Measurements from ENCODE around the gene CCNG2. TPM values are rescaled to one million over a fixed set of nuclear protein-coding genes. Genes with fewer than 3 reads are reported as not detected.

Gene CCNG2
- total and polyA plus RNA-seq, 9 of the 15 experiments (the other 6 are each of a cell fraction or from before 2014, with no cell fraction given), result 0.49 to 6.6 (median 2.9) TPM

DNA sequence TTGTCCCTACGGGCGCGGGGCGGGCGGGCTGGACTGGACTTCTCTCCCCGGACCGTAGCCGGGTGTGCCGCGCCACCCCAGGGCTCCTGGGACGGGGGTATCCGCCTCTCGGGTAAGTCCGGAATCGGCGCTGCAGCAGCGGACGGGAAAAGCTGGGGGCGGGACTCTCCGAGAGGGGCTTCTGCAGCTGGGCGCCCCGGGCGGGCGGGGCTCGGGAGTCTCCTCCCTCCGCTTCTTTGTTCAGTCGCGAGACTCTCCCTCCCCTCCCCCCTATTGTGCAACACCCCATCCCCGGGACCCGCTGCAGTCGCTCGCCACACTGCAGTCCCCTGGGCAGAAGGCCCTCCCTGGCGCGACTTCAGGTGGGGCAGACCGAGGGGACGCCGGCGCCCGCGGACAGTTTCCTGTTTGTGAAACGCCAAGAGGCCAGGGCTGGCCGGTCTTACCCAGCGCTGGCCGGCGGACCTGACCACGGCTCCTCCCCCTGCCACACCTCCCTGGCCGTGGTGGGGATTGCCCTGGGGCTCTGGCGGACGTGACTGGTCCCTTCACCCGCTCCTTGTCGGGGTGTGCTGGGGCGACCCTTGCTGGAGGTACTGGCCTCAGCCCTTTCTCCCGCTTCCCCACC lies 966 bp downstream of the CCNG2 start (continued):
- TF ChIP-seq, protein P1, sequence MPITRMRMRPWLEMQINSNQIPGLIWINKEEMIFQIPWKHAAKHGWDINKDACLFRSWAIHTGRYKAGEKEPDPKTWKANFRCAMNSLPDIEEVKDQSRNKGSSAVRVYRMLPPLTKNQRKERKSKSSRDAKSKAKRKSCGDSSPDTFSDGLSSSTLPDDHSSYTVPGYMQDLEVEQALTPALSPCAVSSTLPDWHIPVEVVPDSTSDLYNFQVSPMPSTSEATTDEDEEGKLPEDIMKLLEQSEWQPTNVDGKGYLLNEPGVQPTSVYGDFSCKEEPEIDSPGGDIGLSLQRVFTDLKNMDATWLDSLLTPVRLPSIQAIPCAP (CRISPR knock-in tag; IDR thresholded peaks at IDR 0.05; ENCODE audit: borderline replicate concordance), result no peak
- no peak for TF ChIP-seq SRSF3 (IDR thresholded peaks at IDR 0.05; ENCODE audit: insufficient read depth, low read length)
- TF ChIP-seq ZBTB8A (IDR thresholded peaks at IDR 0.05; ENCODE audit: partially characterized antibody), result no peak
- TF ChIP-seq, protein P2, sequence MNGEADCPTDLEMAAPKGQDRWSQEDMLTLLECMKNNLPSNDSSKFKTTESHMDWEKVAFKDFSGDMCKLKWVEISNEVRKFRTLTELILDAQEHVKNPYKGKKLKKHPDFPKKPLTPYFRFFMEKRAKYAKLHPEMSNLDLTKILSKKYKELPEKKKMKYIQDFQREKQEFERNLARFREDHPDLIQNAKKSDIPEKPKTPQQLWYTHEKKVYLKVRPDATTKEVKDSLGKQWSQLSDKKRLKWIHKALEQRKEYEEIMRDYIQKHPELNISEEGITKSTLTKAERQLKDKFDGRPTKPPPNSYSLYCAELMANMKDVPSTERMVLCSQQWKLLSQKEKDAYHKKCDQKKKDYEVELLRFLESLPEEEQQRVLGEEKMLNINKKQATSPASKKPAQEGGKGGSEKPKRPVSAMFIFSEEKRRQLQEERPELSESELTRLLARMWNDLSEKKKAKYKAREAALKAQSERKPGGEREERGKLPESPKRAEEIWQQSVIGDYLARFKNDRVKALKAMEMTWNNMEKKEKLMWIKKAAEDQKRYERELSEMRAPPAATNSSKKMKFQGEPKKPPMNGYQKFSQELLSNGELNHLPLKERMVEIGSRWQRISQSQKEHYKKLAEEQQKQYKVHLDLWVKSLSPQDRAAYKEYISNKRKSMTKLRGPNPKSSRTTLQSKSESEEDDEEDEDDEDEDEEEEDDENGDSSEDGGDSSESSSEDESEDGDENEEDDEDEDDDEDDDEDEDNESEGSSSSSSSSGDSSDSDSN (IDR thresholded peaks at IDR 0.05; ENCODE audit: borderline replicate concordance in 1 of 2, low read depth in 2 of 2, low read length in 2 of 2), result no peak
- TF ChIP-seq NBN (IDR thresholded peaks at IDR 0.05; ENCODE audit: low read depth), result no peak
- no peak for TF ChIP-seq BDP1 (IDR thresholded peaks at IDR 0.05; ENCODE audit: insufficient read depth, insufficient read length)
- TF ChIP-seq TAF9B (IDR thresholded peaks at IDR 0.05; ENCODE audit: partially characterized antibody), result no peak
- TF ChIP-seq PTRF (tag; IDR thresholded peaks at IDR 0.05), result no peak
- no peak for TF ChIP-seq POLR2B (IDR thresholded peaks at IDR 0.05; ENCODE audit: low read depth, partially characterized antibody)
- TF ChIP-seq, protein P3, sequence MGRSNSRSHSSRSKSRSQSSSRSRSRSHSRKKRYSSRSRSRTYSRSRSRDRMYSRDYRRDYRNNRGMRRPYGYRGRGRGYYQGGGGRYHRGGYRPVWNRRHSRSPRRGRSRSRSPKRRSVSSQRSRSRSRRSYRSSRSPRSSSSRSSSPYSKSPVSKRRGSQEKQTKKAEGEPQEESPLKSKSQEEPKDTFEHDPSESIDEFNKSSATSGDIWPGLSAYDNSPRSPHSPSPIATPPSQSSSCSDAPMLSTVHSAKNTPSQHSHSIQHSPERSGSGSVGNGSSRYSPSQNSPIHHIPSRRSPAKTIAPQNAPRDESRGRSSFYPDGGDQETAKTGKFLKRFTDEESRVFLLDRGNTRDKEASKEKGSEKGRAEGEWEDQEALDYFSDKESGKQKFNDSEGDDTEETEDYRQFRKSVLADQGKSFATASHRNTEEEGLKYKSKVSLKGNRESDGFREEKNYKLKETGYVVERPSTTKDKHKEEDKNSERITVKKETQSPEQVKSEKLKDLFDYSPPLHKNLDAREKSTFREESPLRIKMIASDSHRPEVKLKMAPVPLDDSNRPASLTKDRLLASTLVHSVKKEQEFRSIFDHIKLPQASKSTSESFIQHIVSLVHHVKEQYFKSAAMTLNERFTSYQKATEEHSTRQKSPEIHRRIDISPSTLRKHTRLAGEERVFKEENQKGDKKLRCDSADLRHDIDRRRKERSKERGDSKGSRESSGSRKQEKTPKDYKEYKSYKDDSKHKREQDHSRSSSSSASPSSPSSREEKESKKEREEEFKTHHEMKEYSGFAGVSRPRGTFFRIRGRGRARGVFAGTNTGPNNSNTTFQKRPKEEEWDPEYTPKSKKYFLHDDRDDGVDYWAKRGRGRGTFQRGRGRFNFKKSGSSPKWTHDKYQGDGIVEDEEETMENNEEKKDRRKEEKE (IDR thresholded peaks at IDR 0.05; ENCODE audit: borderline replicate concordance in 1 of 2, control insufficient read depth in 1 of 2, low read depth in 2 of 2, low read length in 1 of 2), result no peak
- no peak for TF ChIP-seq NFATC3 (IDR thresholded peaks at IDR 0.05)
- TF ChIP-seq, protein P4, sequence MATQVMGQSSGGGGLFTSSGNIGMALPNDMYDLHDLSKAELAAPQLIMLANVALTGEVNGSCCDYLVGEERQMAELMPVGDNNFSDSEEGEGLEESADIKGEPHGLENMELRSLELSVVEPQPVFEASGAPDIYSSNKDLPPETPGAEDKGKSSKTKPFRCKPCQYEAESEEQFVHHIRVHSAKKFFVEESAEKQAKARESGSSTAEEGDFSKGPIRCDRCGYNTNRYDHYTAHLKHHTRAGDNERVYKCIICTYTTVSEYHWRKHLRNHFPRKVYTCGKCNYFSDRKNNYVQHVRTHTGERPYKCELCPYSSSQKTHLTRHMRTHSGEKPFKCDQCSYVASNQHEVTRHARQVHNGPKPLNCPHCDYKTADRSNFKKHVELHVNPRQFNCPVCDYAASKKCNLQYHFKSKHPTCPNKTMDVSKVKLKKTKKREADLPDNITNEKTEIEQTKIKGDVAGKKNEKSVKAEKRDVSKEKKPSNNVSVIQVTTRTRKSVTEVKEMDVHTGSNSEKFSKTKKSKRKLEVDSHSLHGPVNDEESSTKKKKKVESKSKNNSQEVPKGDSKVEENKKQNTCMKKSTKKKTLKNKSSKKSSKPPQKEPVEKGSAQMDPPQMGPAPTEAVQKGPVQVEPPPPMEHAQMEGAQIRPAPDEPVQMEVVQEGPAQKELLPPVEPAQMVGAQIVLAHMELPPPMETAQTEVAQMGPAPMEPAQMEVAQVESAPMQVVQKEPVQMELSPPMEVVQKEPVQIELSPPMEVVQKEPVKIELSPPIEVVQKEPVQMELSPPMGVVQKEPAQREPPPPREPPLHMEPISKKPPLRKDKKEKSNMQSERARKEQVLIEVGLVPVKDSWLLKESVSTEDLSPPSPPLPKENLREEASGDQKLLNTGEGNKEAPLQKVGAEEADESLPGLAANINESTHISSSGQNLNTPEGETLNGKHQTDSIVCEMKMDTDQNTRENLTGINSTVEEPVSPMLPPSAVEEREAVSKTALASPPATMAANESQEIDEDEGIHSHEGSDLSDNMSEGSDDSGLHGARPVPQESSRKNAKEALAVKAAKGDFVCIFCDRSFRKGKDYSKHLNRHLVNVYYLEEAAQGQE (IDR thresholded peaks at IDR 0.05; ENCODE audit: borderline replicate concordance), result peak; percentile 99
- TF ChIP-seq, protein P4 (CRISPR knock-in tag; IDR thresholded peaks at IDR 0.05; ENCODE audit: low read depth), result no peak
